ENCODE results near the gene CASQ2. TPM values are rescaled to one million over a fixed set of nuclear protein-coding genes. Genes with fewer than 3 reads are reported as not detected.

CASQ2 gene
- total RNA-seq, 4 donors from 2014 or later = 0.53 to 21.4 (median 4.1) TPM

DNA sequence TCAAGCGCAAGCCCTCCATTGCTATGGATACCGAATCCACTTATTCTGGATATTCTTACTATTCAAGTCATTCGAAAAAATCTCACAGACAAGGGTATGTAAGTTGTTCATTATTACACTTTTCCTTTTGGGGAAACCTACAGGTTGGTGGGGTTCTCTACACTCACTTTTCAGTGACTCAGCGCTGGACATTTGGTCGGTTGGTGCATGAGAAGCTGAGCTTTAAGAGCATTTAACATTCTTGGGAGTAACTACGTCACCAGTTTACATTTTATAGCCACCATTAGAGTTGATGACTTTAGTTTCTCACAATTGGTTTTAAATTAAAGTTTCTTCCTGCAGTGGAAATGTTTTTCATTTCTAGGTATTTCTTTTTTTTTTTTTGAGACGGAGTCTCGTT is 117.1 kb downstream of the CASQ2 start:
- DNase-seq = no peak
- Histone ChIP-seq H3K27me3 (no peaks in the 10 kb centered on the region), H3K27ac (no peak overlapping the region), H3K36me3 (peaks cover 0 to 30% (median 5%) of the 10 kb centered on the region in 3 donors), H3K9me3 (no peaks in the 10 kb centered on the region), H3K4me3 (no peak overlapping the region), H3K4me1 (peaks cover 26 to 89% (median 27%) of the 10 kb centered on the region in 3 donors)
- WGBS, 2 donors = 90 to 93% methylated on average over 8 of the region's 8 CpGs
- TF ChIP-seq POLR2A (IDR thresholded peaks at IDR 0.05) = no peak
- TF ChIP-seq, protein P1, sequence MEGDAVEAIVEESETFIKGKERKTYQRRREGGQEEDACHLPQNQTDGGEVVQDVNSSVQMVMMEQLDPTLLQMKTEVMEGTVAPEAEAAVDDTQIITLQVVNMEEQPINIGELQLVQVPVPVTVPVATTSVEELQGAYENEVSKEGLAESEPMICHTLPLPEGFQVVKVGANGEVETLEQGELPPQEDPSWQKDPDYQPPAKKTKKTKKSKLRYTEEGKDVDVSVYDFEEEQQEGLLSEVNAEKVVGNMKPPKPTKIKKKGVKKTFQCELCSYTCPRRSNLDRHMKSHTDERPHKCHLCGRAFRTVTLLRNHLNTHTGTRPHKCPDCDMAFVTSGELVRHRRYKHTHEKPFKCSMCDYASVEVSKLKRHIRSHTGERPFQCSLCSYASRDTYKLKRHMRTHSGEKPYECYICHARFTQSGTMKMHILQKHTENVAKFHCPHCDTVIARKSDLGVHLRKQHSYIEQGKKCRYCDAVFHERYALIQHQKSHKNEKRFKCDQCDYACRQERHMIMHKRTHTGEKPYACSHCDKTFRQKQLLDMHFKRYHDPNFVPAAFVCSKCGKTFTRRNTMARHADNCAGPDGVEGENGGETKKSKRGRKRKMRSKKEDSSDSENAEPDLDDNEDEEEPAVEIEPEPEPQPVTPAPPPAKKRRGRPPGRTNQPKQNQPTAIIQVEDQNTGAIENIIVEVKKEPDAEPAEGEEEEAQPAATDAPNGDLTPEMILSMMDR (IDR thresholded peaks at IDR 0.05) = no peak
- intact Hi-C loops (cut with DNase I) = no loop called here

DNA sequence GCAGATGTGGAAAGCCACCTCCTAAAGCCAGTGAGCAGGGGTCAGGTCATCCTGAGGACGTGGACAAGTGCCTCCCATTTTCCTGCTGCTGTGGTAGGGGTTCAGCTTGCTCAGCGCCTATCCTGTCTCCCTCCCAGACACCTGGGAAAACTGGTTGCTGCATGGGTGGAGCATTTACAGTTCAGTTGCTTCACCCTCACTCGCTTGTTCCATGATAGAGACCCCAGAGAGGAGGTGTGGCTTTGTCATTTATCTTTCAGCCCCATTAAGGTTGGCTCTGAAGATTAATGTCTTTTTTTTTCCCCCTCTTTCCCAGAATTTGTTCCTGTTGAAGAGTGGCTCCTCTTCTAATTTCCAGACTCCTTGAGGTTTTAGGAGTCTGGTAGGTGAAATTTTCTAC is 117.6 kb downstream of the CASQ2 start:
- WGBS, 2 donors = 73 to 85% methylated on average over 3 of the region's 3 CpGs
- TF ChIP-seq, protein P1 (IDR thresholded peaks at IDR 0.05) = no peak
- no peak for TF ChIP-seq POLR2A (IDR thresholded peaks at IDR 0.05)
- Histone ChIP-seq H3K36me3 (peaks cover 0 to 30% (median 5%) of the 10 kb centered on the region in 3 donors), H3K9me3 (no peaks in the 10 kb centered on the region), H3K4me3 (no peak overlapping the region), H3K27me3 (no peaks in the 10 kb centered on the region), H3K27ac (no peak overlapping the region), H3K4me1 (peaks cover 25 to 89% (median 25%) of the 10 kb centered on the region in 3 donors)
- DNase-seq = no peak
- intact Hi-C loops (cut with DNase I) = no loop called here

Other genes with a start within 250 kb of the CASQ2 start
- gene VANGL1, start 126.7 kb downstream of the CASQ2 start, total RNA-seq = 10 to 100 TPM; 14.3 to 20.4 (median 17.3) TPM
- 1 to 10 TPM; 1.6 to 2.7 (median 2.5) TPM for gene NHLH2, start 72.4 kb upstream of the CASQ2 start, total RNA-seq
- gene SLC22A15, start 207.8 kb upstream of the CASQ2 start, total RNA-seq = 10 to 100 TPM in 1 of 4 donors, 1 to 10 TPM in 3; 7.2 to 12.0 (median 9.4) TPM